C1 segment of cervical spinal cord (tissue), 14 donors: ENCODE data around the gene TUBGCP3.
A peak's percentile ranks its signal among the peaks of the same experiment; 100 is the strongest.

ENCODE experiments used
- DNase-seq, 14 donors: peaks; one replicate each; lab custom pipeline; 2025; lab: John Stamatoyannopoulos, UW

The TUBGCP3 gene

DNA sequence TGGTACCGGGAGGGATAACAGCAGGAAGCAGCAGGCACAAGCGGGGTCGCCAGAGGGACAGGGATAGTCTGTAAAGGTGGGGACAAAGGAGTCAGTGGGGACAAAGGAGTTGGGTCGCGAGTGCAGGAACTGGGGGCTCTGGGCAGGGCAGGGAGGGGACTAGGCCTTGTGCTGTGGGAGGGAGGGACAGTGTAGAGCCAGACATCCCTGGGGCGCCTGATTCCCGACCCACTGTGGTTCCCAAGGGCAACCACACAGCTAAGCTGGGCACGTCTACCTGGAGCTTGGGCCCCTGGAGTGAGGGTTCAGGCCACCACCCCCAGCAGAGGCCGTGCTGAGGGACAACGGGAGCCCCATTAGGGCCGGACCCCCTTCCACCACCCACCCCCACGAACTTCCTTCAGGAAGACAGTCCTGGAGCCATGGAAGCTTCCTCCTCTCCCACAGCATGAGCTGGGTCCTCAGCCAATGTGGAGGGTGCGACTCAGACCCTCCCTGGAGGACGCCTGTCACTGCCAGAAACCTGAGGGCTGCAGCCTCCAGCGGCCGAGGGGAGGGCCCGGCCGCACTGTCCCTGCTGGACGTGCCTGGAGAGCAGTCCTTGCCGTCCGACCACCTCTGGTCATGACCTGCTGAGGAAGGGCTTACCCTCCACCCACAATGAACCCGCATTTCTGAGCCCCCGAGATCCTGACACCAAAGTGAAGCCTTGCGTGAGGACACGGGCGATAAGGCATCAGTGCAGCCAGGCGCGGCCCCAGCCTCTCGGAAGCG, 133.9 kb downstream of the TUBGCP3 start:
- DNase-seq: no peak

DNA sequence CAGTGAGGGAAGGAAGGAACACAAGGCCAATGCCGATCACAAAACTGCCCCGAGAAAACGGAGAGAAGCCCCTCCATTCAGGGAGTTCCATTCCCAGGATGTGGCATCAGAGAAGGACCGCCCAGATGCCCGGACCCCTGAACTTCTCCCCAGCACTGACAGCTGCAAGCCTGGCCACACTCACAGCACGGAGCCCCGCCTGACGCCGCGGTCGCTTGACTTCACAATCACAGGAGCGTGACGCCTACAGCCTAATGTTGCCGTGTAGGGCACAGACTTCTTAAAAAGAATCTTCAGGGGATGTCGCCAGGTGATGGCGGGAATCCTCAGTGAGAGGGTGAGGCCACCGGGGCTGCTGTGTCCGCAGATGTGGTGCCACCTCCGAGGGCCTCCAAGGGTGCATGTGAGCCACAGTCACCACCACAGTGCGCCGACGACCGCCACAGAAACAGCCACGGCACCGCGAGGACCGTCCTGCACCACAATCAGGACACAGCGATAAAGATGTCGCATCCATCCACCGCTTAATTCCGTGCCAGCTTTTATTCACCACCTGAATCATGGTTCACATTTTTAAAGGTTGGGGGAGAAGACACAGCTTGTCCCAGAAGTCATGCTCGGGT, 134.6 kb downstream of the TUBGCP3 start:
- no peak for DNase-seq

DNA sequence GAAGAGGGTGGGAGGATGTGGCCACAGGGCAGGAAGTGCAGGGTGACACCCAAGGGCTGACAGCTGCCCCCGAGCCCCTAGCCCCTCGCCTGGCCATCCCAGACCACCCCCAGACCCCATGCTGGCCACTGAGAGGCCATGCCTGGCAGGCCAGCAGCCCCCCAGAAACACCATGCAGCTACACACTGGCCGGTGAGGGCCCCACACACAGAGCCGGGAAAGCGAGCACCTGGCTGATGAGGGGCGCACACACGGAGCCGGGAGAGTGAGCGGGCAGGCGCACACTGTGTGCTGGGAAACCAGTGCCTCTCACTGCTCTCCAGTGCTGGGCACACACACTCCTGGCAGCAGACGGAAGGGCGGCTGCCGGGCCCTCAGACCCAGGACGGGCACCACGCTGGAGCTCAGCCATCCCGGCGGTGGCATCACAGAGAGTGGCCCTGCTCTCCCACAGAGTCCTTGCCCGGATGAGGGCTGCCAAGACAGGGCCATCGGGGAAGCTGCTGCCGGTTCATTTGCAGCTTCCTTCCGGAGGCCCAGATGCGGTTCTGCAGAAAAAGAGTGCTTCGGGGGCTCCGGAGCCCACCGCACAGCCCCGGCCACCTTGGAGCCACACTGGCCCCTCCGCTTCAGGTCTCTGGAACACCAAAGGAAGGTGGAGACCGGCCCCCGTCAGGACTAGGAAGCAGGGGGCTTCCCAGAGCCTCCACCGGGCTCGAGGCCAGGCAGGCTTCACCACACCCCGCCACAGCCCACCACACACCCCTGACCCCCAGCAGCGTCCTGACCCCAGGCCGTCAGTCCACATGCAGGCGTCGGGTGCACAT, 135.4 kb downstream of the TUBGCP3 start:
- DNase-seq: no peak

DNA sequence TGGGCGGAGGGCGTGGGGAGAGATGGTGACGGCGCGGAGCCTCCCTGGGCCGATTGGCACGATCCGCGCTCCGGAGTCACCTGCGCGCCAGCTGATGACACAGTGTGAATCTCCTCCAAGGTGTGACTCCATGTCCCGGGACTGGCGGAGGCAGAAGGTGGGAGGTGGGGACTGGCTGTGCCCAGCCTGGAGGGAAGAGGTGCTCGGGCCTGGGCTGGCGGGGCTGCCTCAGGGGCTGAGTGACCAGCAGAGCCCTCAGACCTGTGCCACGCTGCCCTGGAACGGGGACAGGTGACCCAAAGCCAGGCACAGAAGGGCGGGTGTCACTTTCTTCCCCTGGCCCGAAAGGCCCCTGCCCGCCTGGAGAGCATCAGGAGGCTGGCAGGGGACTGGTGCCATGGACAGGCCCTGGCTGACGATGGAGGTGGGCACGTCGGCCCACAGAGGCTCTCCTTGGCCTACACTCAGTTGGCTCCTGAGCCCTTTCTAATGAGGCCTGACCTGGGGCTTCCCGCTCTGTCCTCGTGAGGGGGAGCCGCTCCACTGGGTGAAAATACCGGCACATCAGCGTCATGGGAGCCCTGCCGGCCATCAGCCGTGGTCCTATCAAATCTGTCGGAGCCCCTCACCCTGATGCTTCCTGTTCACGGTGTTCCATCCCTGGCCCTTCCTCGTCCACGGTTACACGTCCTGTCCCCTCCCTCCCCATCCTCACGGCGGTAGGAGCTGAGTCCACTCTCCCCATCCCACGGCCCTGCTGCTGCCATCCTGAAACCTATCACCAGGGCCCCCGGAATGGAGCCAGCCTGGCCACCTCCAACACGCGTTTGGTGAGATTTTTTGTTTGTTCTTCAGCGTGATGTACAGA, 136.2 kb downstream of the TUBGCP3 start:
- DNase-seq: no peak

DNA sequence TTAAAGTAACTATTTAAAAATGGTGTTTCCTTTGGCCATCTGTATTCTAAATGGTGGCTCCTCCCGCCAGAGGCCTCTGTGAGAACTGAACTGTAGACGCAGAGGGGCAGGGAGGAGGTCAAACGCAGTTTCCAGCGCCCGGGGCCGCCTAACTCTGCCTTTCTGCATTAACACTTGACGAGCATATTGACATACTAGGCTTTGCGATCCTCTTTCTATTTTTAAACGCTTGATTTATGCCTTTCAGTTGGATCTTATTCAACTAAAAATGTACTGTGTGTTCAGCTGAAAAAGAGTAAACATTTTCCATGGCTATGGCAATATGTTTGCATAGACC, 137.1 kb downstream of the TUBGCP3 start:
- DNase-seq: no peak

DNA sequence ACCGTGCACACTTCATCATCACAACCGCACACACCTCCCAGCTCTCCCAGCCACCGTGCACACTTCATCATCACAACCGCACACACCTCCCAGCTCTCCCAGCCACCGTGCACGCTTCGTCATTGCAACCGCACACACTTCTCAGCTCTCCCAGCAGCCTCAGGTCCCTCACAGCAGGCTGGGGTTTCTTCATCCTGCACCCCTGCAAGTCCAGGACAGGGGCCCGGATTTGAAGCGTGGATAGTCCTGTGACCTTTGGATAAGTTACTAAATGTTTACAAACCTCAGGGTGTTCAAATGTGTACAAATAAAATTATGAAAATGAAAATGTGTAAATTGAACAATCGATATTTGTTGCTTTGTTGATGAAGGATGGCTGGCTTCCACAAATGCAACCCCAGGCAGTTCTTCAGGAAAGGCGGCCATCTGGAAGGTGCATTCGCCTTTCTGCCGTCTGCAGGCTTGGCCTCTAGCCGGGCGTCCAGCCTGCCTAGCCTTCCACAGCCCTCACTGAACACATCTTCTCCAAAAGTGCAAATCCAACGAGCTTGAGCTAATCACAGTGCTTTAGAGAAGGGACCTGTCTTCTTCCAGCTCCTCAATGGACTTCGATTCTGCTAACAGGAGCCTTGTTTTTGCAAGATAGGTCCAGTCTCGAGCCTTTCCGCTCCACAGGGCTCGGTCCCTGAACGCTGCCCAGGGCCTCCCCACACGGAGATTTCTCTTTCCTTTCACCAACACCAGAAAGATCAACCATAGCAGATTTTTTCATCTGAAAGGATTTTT, 137.6 kb downstream of the TUBGCP3 start:
- DNase-seq: no peak

DNA sequence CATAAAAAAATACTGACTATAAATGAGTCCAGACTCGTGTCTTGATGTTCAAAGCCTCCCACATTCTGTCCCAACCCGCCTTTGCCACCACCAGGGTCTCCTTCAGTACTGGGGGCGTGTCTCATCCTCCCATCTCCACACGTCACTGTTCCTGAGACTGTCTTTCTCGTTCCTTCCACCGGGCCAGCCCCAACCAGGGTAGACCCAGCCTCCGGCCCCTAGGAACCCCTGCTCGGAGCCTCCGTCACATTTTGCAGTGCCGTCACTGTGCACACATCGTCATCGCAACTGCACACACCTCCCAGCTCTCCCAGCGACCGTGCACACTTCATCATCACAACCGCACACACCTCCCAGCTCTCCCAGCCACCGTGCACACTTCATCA, 138.4 kb downstream of the TUBGCP3 start:
- DNase-seq: no peak

DNA sequence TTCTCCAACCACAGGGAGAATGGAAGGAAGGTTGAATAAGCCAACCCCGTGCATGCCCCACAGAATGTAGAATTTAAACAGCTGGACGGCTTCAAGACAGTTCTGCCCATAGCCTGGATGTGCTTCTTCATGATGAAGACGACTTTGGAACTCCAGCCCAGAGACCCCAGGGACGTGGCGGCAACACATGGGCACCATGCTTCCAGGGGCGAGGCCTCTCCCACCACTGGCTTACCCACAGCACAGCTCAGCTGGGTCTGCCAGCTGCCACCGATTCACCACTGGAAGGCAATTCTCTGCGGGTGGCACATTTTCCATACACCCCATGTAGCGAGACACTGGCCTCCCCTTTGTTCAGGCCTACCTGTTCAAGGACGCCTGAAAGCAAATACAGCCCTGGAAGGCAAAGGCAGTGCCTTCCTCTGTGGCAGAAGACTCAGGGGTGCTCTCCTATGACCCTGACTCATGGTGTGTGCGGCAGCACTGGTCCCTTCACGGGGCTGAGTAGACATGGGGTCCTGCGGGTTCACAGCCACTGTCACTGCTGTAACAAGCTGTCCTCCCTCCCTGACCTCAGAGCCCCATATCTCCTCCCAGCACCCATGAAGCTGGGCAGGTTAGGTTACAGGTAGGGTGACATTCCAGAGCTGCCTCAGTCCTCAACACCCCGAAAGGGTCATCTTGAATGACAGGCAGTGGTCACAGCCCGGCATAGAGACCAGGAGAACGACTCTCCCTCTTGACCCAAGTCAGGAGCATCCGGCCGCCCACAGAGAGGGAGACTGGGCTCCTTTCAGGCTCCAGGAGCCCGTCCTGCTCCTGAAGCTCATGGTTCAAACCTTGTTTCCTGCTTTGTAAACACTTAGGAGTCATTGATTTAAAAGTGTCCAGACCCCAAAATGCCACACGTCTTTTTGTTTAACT, 139.1 kb downstream of the TUBGCP3 start:
- no peak for DNase-seq

DNA sequence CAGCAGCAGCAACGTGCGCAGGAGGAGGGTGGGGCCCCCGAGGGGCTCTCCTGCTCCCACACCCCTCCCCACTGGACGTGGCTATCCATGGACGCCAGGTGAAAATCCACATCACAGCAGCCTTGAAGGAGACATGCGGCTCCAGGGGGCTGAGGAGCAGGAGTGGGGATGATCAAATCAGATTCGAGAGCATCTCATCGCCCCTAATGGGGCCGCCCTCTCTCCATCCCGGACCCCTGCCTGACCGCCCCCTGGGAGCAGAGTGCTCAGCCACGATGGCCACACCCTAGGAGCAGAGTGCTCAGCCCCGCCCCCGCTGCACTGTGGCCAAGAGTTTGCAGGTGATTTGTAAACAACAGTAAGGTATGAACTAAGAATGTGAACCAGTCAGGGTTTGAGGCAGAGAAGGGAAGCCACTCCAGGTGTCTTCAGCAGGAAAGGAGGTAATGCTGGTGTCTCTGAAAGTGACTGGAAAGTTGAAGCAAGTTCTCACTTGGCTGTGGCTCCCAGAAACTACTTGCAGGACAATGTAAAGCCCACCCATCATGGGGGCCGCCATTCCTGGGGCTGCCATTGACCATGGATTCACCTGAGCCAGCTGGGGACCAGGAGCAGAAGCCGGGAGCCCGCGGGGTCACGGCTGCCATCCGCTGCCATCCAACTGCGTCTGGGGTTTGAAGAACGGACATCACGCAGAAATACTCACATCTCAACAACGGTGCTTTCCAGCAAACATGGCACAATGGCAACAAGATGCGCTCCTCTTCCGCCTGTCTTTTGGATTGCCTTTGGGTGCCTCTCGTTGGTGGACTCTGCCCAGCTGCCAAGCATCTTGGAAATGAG, 140.0 kb downstream of the TUBGCP3 start:
- DNase-seq: no peak

DNA sequence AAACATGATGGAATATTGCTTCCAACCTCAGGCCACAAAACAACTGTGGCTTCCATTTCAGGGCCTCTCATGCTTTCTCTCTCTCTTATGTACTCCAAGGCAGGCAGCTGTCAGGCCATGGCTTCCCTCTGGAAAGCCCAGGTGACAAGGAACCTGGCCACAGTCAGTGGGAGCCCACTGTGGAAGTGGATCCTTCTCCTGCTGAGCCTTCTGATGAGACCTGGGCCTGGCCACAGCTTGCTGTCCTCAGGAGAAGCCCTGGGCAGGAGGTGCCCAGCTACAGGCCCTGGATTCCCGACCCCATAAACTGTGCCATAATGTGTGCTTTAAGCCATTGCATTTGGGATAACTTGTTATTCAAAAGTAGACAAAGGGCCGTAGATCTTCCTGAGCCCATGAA, 140.6 kb downstream of the TUBGCP3 start:
- no peak for DNase-seq

DNA sequence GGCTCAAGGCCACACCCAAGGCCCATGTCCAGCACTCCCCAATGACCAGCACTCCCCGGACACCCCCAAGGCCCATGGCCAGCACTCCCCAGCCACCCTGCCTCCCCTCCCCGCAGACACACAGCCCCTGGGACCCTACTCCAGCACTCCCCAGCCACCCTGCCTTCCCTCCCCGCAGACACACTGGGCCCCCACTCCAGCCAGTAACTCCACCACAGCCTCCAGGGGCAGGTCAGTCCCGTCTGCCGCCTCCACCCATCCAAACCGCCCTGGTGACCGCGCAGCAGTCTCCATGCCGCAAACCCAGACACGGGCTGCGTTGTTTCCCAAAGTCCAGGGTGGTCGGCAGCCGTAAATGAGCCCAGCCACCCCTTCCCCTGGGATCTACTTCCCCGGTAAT, 141.1 kb downstream of the TUBGCP3 start:
- DNase-seq: no peak

DNA sequence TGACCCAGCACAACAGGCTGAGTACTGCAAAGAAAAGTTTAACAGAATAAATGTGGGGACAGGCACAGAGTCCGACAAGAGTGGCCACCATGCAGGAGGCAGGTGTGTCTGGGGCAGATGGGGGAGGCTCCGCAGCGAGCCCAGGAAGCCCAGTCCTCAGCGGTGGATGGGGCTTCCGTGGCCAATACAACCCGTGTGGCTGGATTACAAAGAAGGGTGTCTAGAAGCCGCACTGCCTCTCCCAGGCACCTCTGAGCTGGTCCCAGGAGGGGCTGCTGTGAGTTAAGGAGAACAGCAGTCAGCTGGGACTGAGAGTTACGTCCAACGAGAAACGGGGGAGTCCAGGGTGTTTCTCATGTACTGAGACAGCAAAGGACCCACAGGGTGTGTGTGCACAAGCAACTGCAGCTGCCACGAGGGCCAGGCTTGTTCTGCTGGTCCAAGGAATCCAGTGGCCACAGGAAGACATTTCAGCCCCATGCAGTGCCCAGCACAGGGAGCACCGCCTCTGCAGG, 141.5 kb downstream of the TUBGCP3 start:
- no peak for DNase-seq

DNA sequence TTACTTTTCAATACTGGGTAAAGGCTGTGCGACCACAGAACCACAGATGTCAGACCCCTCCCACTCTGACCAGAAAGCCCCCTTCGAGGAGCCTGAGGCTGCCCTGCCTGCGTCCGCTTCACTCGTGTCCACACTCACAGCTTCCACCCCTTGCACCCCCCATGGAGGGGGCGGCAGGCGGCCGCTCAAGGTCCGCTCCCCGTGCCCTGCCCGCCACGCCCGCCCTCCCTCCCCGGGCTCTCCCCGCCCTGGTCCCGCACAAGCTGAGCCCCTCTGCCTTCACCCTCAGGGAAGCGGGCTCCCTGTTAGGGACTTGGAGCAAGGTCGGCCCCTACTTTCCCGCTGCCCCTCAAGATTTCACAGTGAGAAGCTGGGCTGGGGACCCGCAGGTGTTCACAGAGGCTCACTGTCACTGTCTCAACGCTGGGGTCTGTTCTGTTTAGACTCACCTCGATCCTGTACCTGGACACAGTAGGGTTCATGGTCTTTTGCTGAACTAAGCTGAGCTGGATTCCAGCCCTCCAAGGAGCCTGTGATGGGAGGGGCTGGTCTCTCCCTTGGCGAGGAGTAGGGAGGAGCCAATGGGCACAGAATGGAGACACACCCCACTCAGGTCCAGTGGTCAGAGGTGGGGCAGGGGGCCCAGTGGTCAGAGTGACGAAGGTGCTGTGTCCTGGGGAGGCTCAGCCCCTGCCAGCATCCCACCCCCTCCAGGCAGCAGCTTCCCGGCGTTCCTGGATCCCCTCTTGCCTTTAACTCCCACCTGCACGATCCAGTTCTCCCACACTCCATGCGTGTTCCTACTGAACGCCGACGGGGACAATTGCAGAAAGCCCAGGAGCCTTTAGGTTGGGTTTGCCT, 142.3 kb downstream of the TUBGCP3 start:
- no peak for DNase-seq

DNA sequence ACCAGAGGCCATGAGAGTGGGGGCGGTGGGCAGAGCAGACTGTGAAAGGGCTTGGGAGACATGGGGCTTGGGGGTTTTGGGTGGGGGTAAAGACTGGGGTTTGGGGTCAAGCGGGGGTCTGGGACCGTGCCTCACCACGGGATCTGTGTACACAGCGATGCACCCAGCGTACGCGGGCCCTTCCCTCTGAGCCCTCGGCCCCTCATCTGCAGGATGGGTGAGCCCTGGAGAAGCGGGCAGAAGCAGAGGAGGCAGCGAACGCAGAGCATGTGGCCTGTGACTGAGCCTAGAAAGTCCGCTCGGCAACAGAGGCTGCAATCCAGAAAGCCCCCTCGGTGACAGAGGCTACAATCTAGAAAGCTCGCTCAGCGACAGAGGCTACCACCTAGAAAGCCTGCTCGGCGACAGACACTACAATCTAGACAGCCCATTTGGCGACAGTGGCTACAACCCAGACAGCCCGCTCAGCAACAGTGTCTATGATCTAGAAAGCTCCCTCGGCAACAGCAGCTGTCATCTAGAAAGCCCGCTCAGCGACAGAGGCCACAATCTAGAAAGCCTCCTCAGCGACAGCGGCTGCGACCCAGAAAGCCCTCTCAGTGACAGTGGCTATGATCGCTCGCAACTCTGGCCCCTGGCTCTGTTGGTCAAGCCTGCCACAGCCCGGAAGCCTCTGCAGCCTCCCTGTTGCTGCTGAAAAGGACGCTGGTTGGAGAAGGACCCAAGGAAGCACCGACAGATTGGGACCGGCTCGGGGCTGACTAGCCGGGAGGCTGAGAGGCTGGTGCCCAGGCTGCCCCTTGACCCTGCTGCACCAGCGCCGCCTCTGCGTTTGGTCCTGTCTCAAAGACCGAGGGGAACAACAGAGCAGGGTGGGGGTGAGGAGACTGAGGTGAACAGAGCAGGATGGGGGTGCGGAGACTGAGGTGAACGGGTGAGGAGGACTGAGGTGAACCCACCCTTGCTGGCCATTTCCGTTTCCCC, 143.2 kb downstream of the TUBGCP3 start:
- DNase-seq: no peak

DNA sequence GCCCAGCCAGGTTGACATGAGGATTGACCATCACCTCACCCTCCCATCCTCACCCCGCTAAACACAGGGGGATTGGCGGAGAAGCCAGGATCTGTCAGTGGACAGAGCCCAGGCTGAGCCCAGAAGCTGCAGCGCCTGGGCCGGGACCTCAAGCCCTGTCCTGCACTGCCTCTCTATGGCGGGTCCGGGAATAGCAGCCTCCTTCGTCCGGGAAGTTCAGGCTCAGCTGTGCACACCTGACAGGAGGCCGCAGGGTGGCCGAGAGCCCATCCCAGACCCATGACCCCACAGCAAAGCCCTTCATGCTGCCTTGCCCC, 144.0 kb downstream of the TUBGCP3 start:
- DNase-seq: peak in 8 of 14 donors; percentile 5 to 57 (median 24)

DNA sequence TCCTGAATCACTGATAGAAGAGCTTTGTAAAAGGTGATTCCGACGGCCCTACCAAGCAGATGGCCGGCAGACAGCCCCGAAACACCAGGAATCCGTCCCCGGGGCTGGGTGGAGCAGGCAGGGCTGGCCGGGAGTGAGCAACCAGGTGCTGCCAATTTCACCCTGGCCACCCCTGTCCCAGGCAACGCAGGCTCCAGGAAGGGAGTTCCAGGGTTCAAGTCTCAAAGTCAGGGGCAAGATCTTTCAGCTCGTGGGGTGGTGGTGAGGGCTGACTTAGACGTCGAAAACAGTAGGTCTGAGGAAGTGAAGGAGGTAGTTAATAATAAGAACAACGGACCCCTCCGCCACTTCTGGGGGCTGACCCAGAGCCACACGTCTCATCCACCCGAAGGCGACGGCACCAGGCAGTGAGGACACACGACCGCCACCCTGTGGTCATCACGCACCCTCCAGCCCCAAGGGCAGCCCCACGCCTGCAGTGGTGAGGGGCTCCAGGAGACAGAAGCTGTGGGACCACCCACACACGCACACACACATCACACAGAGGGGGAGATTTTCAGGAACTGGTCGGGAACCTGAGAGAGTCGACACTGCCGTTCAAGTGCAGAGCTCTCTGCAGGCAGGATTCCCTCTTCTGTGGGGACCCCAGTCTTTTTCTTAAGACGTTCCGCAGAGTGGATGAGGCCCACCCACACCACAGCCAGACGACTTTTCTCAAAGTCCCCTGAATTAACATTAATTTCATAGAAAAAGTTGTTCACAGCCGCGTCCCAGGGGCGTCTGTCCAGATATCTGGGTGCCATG, 144.6 kb downstream of the TUBGCP3 start:
- peak in 1 of 14 donors; percentile 2 for DNase-seq
